WTC11 (cell line): Measurements from ENCODE around the gene MAPK14. TPM values are rescaled to one million over a fixed set of nuclear protein-coding genes. Genes with fewer than 3 reads are reported as not detected.
A peak's percentile ranks its signal among the peaks of the same experiment; 100 is the strongest.
"Not testable (repeated sequence)": the region's sequence is repeated elsewhere in the genome, so short reads cannot be mapped to it uniquely, and the experiment has no call there.

ENCODE experiments used
- ATAC-seq: fragments of 200-7000 bp; cut with Tn5 transposase; 2 replicates; pipeline ENCODE4 v1.10.0; 2021; ENCODE audit warnings: mild to moderate bottlenecking, moderate library complexity
- CTCF ChIA-PET: fragments of 300-600 bp; sonication (Branson Sonifier 250); formaldehyde crosslinking; loops from one replicate; lab custom pipeline; 2021; ENCODE audit warnings: antibody characterized with exemption; lab: Charles Lee
- POLR2A ChIA-PET: fragments of 350-600 bp; sonication (Branson Sonifier 250); formaldehyde crosslinking; loops from one replicate; lab custom pipeline; 2021; ENCODE audit warnings: antibody characterized with exemption; lab: Charles Lee
- DNase-seq: peaks from one replicate; pipeline ENCODE4 v3.0.0; 2021; ENCODE audit warnings: low spot score
- H3K27ac Mint-ChIP-seq: 2 replicates; pipeline ENCODE4 v1.8.0; 2021; ENCODE audit warnings: mixed read lengths
- H3K27me3 Mint-ChIP-seq: 2 replicates; pipeline ENCODE4 v1.8.0; 2021; ENCODE audit warnings: low read depth, mild to moderate bottlenecking, moderate library complexity, mixed read lengths
- H3K36me3 Mint-ChIP-seq: 2 replicates; pipeline ENCODE4 v1.8.0; 2021; ENCODE audit warnings: mixed read lengths
- H3K4me1 Mint-ChIP-seq: 2 replicates; pipeline ENCODE4 v1.8.0; 2022; ENCODE audit warnings: mixed read lengths
- H3K4me3 Mint-ChIP-seq: 2 replicates; pipeline ENCODE4 v1.8.0; 2021; ENCODE audit warnings: mild to moderate bottlenecking, moderate library complexity, mixed read lengths
- H3K9me3 Mint-ChIP-seq: 2 replicates; pipeline ENCODE4 v1.8.0; 2021; ENCODE audit warnings: mixed read lengths
- AFF4 ChIP-seq: sonication (generic); formaldehyde crosslinking; IDR thresholded peaks from 2 replicates; pipeline ENCODE4 v1.8.1; 2023; ENCODE audit warnings: mild to moderate bottlenecking, missing genetic modification reagents, borderline replicate concordance
- CREM ChIP-seq: sonication (generic); formaldehyde crosslinking; IDR thresholded peaks from 2 replicates; pipeline ENCODE4 v1.8.1; 2022; ENCODE audit warnings: mild to moderate bottlenecking, missing genetic modification reagents, moderate library complexity
- CTCF ChIP-seq: fragments of 200-600 bp; IDR thresholded peaks from 2 replicates; pipeline ENCODE4 v1.8.0; 2022; ENCODE audit warnings: antibody characterized with exemption
- ETV6 ChIP-seq: sonication (generic); formaldehyde crosslinking; IDR thresholded peaks from 2 replicates; pipeline ENCODE4 v1.8.1; 2022; ENCODE audit warnings: mild to moderate bottlenecking, missing genetic modification reagents
- GABPB1 ChIP-seq: sonication (generic); formaldehyde crosslinking; IDR thresholded peaks from 2 replicates; pipeline ENCODE4 v1.8.1; 2023; ENCODE audit warnings: mild to moderate bottlenecking, missing genetic modification reagents
- JAZF1 ChIP-seq: fragments of 250-450 bp; sonication (Bioruptor Pico); IDR thresholded peaks from 2 replicates; pipeline ENCODE4 v1.9.0; 2021; ENCODE audit warnings: moderate library complexity, mild to moderate bottlenecking, inconsistent platforms
- NFYB ChIP-seq: sonication (generic); formaldehyde crosslinking; conservative IDR thresholded peaks from 2 replicates; pipeline ENCODE4 v1.8.0; 2022; ENCODE audit warnings: low read depth, missing genetic modification reagents
- SMAD3 ChIP-seq: sonication (generic); formaldehyde crosslinking; IDR thresholded peaks from 2 replicates; pipeline ENCODE4 v1.8.0; 2022; ENCODE audit warnings: missing genetic modification reagents, mild to moderate bottlenecking, borderline replicate concordance
- TCF7 ChIP-seq: sonication (generic); formaldehyde crosslinking; IDR thresholded peaks from 2 replicates; pipeline ENCODE4 v1.8.0; 2022; ENCODE audit warnings: mild to moderate bottlenecking, low read depth, missing genetic modification reagents, moderate library complexity
- ZBTB43 ChIP-seq: sonication (generic); formaldehyde crosslinking; IDR thresholded peaks from 2 replicates; pipeline ENCODE4 v1.8.1; 2023; ENCODE audit warnings: mild to moderate bottlenecking, missing genetic modification reagents
- ZNF121 ChIP-seq: sonication (generic); formaldehyde crosslinking; IDR thresholded peaks from 2 replicates; pipeline ENCODE4 v1.8.0; 2023; ENCODE audit warnings: missing genetic modification reagents
- ZNF281 ChIP-seq: sonication (generic); formaldehyde crosslinking; IDR thresholded peaks from 2 replicates; pipeline ENCODE4 v1.8.0; 2023; ENCODE audit warnings: mild to moderate bottlenecking, missing genetic modification reagents
- ZNF396 ChIP-seq: fragments of 250-450 bp; sonication (Bioruptor Pico); IDR thresholded peaks from 2 replicates; pipeline ENCODE4 v1.8.0; 2021; ENCODE audit warnings: mild to moderate bottlenecking, moderate library complexity, borderline replicate concordance
- total RNA-seq: library from RNA; stranded (reverse); gene quantifications from 3 replicates; pipeline ENCODE4 v1.2.3, GENCODE V29; 2021

The MAPK14 gene
- total RNA-seq, 1 experiment from 2014 or later = 34.0 TPM

- DNase-seq (peak; percentile 89), ATAC-seq (peak; percentile 91)
- H3K27me3 Mint-ChIP-seq = no peaks in the 10 kb centered on the region
- no peak overlapping the region for H3K4me3 Mint-ChIP-seq
- CTCF ChIA-PET = interaction anchor here (0.6 to 2.7 kb wide), 24 partner anchors 8 to 1054 kb away, joined by 3 to 15 read pairs (median 3); no protein-coding TSS in a partner anchor
- no peak overlapping the region for H3K27ac Mint-ChIP-seq
- H3K4me1 Mint-ChIP-seq = peaks cover 27% of the 10 kb centered on the region
- POLR2A ChIA-PET = no interaction called here
- H3K36me3 Mint-ChIP-seq = no peaks in the 10 kb centered on the region
- TF ChIP-seq ZNF396 (CRISPR knock-in tag) = no peak
- TF ChIP-seq GABPB1 (CRISPR knock-in tag) = no peak
- no peak for TF ChIP-seq ZBTB43 (CRISPR knock-in tag)
- no peak for TF ChIP-seq NFYB (CRISPR knock-in tag)
- peak; percentile 79; the same call in 1 of the 2 replicates for TF ChIP-seq ZNF281 (CRISPR knock-in tag)
- no peak for TF ChIP-seq CREM
- no peak for TF ChIP-seq AFF4 (CRISPR knock-in tag)
- TF ChIP-seq ETV6 (CRISPR knock-in tag) = 0 out of 2 replicates have a peak, but pooled peaks have one; percentile 37
- no peak for TF ChIP-seq TCF7 (CRISPR knock-in tag)
- TF ChIP-seq SMAD3 (CRISPR knock-in tag) = no peak
- TF ChIP-seq JAZF1 (CRISPR knock-in tag) = no peak
- peak; percentile 45 for TF ChIP-seq CTCF
- no peak for TF ChIP-seq ZNF121
- TF ChIP-seq, all 79 proteins: peak for 3
- no peaks in the 10 kb centered on the region for H3K9me3 Mint-ChIP-seq
These were observed 95.9 kb downstream of the MAPK14 start for GRCh38 chr6:36123270-36124139.

GRCh38 chr6:36124346-36124745 lies 96.7 kb downstream of the MAPK14 start:
- H3K4me3 Mint-ChIP-seq, H3K27ac Mint-ChIP-seq, DNase-seq, POLR2A ChIA-PET, H3K36me3 Mint-ChIP-seq, H3K9me3 Mint-ChIP-seq, H3K27me3 Mint-ChIP-seq, ATAC-seq: not testable (repeated sequence)
- CTCF ChIA-PET = interaction anchor here (0.6 to 1.8 kb wide), 21 partner anchors 9 to 385 kb away, joined by 3 to 12 read pairs (median 3); no protein-coding TSS in a partner anchor
- H3K4me1 Mint-ChIP-seq = peaks cover 27% of the 10 kb centered on the region
